GM10847 (cell line): Measurements from ENCODE around the gene ADRM1.

Experiments used
- POLR2A ChIP-seq: IDR thresholded peaks from 2 replicates; pipeline ENCODE4 v1.6.1; 2011; ENCODE audit not compliant: insufficient read length; ENCODE audit errors: extremely low read depth

Gene ADRM1

DNA sequence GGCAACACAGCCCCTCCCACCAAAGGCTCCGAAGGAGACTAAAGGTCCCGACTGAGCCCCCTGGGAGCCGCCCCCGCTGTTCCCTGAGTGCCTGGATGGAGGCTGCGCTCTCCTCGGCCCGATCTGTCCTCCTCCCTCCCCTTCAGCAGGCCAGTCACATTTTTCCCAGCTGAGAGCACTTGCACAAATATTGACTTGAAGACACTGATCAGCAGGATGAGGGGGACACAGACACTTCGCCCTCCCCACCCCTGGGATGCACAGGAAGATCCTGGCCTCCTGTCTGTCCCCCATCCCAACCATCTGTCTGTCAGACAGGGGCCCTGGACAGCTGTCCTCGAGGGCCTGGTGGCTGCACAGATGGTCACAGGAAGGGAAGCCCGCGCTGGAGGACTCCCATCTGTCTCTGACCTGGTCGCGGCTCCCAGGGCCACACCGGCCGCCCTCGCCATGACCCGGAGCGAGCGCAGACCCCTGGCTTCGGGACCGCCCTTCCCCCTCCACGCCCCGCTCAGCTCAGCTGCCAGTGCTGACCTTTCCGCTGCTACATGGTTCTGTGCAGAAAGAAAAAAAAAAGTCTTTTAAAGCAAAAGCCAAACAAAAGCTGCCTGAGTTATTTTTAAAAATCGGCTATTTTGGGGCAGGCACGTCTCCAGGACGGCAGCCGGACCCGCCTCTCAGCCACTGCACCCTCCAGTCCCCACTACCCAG lies 53.2 kb downstream of the ADRM1 start:
- no peak for TF ChIP-seq POLR2A

DNA sequence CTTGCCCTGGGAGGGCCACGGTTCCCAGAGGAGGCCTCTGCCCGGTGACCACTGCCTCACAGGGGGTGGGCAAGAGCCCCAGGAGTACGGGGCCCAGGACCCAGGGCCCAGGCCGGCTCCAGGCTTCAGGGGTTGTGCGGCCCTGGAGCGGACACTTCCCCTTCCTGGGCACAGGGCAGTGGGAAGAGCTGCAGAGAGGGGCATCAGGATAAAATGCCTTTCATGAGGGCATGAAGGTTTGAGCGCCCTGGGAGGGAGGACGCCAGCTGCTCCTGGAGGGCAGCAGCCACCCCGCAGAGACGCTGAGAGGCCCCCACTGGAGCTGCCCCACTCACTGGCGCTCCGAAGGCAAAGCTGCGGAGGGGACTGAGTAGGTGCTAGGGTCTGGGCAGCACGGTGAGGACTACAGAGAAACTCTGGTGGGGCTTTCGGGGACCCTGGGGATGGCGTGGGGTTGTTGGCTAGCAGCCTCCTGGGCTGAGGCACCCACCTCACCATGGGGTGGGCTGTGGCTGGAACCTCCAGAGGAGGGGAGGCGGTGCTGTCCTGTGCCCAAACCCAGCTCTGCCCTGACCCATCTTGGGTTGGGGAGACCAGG lies 53.9 kb downstream of the ADRM1 start:
- no peak for TF ChIP-seq POLR2A

DNA sequence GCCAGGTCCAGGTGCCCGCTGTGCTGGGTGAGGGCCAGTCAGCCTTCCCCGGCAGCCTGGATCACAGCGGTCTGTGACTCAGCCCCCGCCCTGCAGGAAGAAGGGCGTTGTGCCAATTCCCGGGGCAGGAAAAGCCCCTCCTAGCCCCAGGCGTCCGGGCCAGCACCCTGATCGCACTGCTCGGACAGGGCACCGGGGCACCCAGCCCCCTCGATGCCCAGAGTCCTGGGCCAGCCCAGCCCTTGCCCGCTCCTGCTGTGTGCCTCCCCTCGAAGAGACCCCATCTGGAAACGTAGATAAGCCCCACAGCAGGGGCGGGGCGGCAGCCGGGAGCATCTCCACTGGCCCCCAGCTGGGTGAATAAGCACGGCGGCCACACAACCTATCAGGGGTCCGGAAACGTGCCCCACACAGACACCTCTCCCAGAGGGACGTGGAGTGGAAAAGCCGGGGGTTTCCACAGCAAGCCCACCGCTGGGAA lies 54.4 kb downstream of the ADRM1 start:
- TF ChIP-seq POLR2A, result no peak

DNA sequence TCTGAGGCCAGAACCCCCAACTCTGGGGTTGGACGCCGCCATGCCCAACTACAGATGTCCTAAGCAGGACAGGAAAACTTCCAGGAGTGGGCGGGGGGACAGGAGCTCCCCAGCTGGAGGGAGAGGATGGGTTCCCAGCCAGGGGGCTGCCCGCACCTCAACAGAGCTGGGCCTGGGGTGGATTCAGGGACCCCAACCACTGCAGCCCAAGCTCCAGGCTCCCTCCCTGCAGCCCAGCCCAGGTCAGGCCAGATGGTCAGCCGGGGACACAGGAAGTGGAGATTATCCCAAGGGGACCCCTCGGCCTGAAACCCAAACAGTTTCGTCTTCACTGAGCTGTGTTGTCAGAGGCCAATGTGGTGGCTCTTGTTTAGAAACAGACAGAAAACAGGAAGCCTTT lies 54.9 kb downstream of the ADRM1 start:
- no peak for TF ChIP-seq POLR2A
